Chondrocyte (in vitro differentiated cells): Measurements from ENCODE around the gene OR4N5. TPM values are rescaled to one million over a fixed set of nuclear protein-coding genes. Genes with fewer than 3 reads are reported as not detected.

Source experiments
- DNase-seq: peaks from one replicate; pipeline ENCODE4 v3.0.0; 2021; ENCODE audit warnings: mixed read lengths, low spot score
- H3K27ac Mint-ChIP-seq: one replicate; pipeline ENCODE4 v1.8.0; 2021; ENCODE audit warnings: mild to moderate bottlenecking, moderate library complexity, mixed read lengths; ENCODE audit not compliant: unreplicated experiment
- H3K27me3 Mint-ChIP-seq: 2 replicates; pipeline ENCODE4 v1.8.0; 2021; ENCODE audit warnings: low read depth, mixed read lengths
- H3K36me3 Mint-ChIP-seq: 2 replicates; pipeline ENCODE4 v1.8.0; 2021; ENCODE audit warnings: low read depth, mixed read lengths
- H3K4me1 Mint-ChIP-seq: 2 replicates; pipeline ENCODE4 v1.8.0; 2021; ENCODE audit warnings: low read depth, mild to moderate bottlenecking, mixed read lengths
- H3K4me3 Mint-ChIP-seq: one replicate; pipeline ENCODE4 v1.8.0; 2021; ENCODE audit warnings: mild to moderate bottlenecking, moderate library complexity, mixed read lengths; ENCODE audit not compliant: unreplicated experiment
- H3K9me3 Mint-ChIP-seq: 2 replicates; pipeline ENCODE4 v1.8.0; 2021; ENCODE audit warnings: low read depth, mixed read lengths
- CTCF ChIP-seq: fragments of 200-600 bp; sonication (generic); IDR thresholded peaks from 2 replicates; pipeline ENCODE4 v1.5.0; 2021; ENCODE audit warnings: antibody characterized with exemption, mild to moderate bottlenecking, moderate library complexity
- total RNA-seq: library from RNA; stranded (reverse); gene quantifications from 3 replicates; pipeline ENCODE4 v1.2.1, GENCODE V29; 2021

Gene OR4N5
- total RNA-seq, 1 donor from 2014 or later = not detected

GRCh38 chr14:20112321-20112720, 26.3 kb upstream of the OR4N5 start:
- H3K9me3 Mint-ChIP-seq = peaks cover 28% of the 10 kb centered on the region
- no peaks in the 10 kb centered on the region for H3K27me3 Mint-ChIP-seq
- no peak for TF ChIP-seq CTCF
- H3K4me3 Mint-ChIP-seq = no peak overlapping the region
- no peak for DNase-seq
- H3K36me3 Mint-ChIP-seq = no peaks in the 10 kb centered on the region
- H3K4me1 Mint-ChIP-seq = no peaks in the 10 kb centered on the region
- H3K27ac Mint-ChIP-seq = no peak overlapping the region

- H3K9me3 Mint-ChIP-seq = peaks cover 51% of the 10 kb centered on the region
Measured at GRCh38 chr14:20116748-20117147, 21.9 kb upstream of the OR4N5 start.

GRCh38 chr14:20118795-20119194, 19.8 kb upstream of the OR4N5 start:
- no peaks in the 10 kb centered on the region for H3K27me3 Mint-ChIP-seq
- no peak for DNase-seq
- no peak overlapping the region for H3K27ac Mint-ChIP-seq
- peaks cover 60% of the 10 kb centered on the region for H3K9me3 Mint-ChIP-seq
- H3K4me1 Mint-ChIP-seq = no peaks in the 10 kb centered on the region
- TF ChIP-seq CTCF = no peak
- no peaks in the 10 kb centered on the region for H3K36me3 Mint-ChIP-seq
- H3K4me3 Mint-ChIP-seq = no peak overlapping the region

More at GRCh38 chr14:20116748-20117147, 21.9 kb upstream of the OR4N5 start:
- no peak for TF ChIP-seq CTCF
- DNase-seq = no peak
- H3K36me3 Mint-ChIP-seq = no peaks in the 10 kb centered on the region
- no peaks in the 10 kb centered on the region for H3K4me1 Mint-ChIP-seq
- no peak overlapping the region for H3K27ac Mint-ChIP-seq
- H3K4me3 Mint-ChIP-seq = no peak overlapping the region
- H3K27me3 Mint-ChIP-seq = no peaks in the 10 kb centered on the region

GRCh38 chr14:20143911-20144310, 5.3 kb downstream of the OR4N5 start:
- no peak for DNase-seq
- no peak overlapping the region for H3K4me3 Mint-ChIP-seq
- no peaks in the 10 kb centered on the region for H3K27me3 Mint-ChIP-seq
- TF ChIP-seq CTCF = no peak
- H3K9me3 Mint-ChIP-seq = peaks cover 18% of the 10 kb centered on the region
- no peaks in the 10 kb centered on the region for H3K4me1 Mint-ChIP-seq
- no peaks in the 10 kb centered on the region for H3K36me3 Mint-ChIP-seq
- no peak overlapping the region for H3K27ac Mint-ChIP-seq

GRCh38 chr14:20144820-20145219, 6.2 kb downstream of the OR4N5 start:
- no peaks in the 10 kb centered on the region for H3K4me1 Mint-ChIP-seq
- DNase-seq = no peak
- H3K27ac Mint-ChIP-seq = no peak overlapping the region
- H3K4me3 Mint-ChIP-seq = no peak overlapping the region
- peaks cover 25% of the 10 kb centered on the region for H3K9me3 Mint-ChIP-seq
- no peaks in the 10 kb centered on the region for H3K27me3 Mint-ChIP-seq
- no peaks in the 10 kb centered on the region for H3K36me3 Mint-ChIP-seq
- TF ChIP-seq CTCF = no peak
